GM19455 (cell line): ENCODE data around the gene DCLRE1B.

ENCODE experiments used
- ATAC-seq: cut with Tn5 transposase; IDR thresholded peaks from one replicate; pipeline ENCODE4 v1.9.1; 2021; ENCODE audit not compliant: unreplicated experiment

Gene DCLRE1B

DNA sequence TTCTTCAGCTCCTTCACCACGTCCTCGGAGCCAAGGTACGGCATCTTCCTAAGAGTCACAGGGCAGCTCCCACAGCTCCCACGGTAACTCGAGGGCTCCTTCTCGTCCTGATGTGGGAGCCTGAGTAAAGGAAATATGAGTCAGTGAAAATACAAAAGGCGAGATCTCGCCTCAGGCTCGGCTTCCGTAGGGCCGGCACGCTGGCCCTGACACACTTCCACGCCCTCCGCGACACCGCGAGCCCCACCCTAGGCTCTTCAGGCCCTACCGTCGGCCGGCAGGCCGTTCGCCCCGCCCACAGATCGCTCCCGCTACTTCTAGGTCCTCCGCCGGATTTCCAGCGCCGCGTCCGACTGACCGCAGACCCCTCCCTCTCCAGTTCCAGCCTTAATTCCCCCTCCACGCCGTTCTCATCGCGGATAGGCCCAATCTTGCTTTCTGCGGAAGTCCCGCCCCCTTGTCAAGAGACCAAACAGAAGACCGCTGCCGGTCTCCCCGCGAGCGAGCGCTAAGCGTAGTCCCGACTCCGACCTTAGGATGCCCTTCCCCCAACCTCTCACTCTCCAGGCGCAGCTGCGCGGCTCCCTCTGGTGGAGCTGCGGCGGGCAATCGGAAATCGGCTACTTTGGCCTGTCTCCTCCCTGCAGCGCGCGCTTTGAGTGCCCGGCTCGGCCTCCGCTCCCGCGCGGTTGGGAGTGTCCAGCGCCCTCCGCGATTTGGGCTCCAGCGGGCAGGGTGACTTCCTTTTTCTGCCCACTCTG, at the start of gene DCLRE1B, which contains the start of gene AP4B1:
Gene DCLRE1B, plus strand, starts transcription at position 653 of the 761 bp plus-strand sequence. CDS start 261 bp downstream, outside the sequence.
Gene AP4B1, minus strand, starts transcription at position 126 of the 761 bp plus-strand sequence. Its CDS starts 82 bp downstream, at position 44.
- ATAC-seq, result peak; percentile 92

DNA sequence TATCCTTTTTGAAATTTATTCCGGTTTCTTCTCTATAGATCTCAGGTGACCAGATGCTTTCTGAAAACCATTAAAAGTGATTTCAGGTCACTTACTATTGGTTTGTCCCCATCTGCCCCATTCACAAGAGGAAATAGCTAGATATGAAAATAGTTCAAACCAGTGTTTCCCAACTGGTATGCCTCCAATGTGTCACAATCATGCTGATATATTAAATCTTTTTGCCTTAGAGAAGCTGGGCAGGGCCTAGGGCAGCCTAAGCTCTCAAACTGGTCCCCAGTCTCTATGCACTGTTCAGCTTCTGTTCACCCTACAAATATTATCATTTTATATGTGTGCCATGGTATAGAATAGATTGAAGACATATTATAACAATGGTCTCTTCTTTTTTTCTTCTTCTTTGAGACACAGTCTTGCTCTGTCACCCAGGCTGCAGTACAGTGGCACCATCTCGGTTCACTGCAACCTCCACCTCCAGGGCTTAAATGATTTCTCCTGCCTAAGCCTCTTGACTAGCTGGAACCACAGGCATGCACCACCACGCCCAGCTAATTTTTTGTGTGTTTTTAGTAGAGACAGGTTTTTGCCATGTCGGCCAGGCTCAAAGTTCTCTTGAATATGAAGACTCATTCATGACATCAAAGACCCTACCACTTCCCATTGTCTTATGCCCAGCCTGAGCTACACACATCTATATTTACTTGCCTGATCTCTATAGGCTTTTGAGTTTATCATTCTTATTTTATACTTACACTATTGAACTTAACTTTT, 49.3 kb upstream of the DCLRE1B start:
- no peak for ATAC-seq

DNA sequence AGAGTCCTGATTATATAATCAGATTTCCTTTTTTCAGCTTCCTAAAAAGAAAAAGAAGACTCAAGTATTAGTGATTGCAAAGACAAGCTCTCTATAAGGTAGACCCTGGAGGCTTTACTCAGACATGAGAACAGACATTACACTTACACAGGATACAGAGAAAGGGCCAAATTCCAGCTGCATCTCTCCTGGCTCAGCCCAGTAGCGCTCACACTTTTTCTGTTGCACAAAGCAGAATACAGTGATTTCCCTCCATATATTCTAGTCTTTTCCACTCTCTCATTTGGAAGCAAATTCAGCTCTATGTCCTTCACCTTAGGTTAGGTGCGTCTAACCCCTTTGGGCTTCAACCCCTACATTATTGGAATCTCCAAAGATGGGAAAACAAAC, 48.7 kb upstream of the DCLRE1B start:
- no peak for ATAC-seq

DNA sequence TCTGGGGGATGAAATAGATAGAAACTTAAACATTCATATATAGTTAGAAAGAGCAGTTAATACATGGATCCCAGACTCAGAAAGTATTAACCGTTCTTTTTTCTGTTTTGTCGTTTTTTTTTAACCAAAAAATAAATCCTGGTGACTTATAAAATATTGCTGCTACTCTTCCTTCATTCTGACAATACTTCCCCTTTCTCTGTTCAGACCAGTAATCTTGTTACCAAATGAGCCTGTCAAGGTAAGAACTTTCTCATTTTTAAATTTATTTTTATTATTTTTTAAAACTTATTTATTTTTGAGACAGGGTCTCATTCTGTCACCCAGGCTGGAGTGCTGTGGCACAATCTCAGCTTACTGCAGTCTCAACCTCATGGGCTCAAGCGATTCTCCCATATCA, 47.4 kb upstream of the DCLRE1B start:
- no peak for ATAC-seq

DNA sequence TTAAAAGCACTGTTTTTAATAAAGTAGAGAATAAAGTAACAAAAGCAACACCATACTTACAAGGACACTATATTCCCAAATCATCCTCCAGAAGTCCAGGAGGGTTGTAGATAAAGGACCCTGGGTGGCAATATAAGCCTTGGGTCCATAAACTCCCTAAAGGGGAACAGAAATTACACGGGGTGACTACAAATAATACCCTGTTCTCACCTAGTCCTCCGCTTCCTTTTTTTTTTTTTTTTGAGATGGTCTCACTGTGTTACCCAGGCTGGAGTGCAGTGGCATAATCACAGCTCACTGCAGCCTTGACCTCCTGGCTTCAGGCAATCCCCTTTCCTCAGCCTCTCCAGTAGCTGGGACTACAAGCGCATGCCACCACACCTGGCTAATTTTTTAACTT, 46.7 kb upstream of the DCLRE1B start:
- peak; percentile 37 for ATAC-seq

DNA sequence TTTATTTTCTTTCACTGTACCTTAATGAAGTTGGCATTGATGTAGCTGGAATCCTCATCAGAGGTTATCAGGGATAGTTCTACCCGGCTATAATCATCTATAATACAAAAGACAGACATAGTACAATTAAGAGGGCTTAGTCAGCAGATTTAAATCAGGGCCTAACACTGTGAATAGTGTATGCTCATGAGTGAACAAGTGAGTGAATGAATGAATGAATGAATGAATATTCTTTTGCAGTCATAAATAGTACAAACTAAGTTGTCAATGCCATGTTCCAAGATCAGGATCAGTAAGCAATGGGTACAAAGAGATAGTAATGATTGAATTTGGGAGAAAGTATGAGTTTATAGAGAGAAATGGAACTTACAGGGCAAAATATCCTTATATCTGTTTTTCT, 46.1 kb upstream of the DCLRE1B start:
- ATAC-seq, result no peak

DNA sequence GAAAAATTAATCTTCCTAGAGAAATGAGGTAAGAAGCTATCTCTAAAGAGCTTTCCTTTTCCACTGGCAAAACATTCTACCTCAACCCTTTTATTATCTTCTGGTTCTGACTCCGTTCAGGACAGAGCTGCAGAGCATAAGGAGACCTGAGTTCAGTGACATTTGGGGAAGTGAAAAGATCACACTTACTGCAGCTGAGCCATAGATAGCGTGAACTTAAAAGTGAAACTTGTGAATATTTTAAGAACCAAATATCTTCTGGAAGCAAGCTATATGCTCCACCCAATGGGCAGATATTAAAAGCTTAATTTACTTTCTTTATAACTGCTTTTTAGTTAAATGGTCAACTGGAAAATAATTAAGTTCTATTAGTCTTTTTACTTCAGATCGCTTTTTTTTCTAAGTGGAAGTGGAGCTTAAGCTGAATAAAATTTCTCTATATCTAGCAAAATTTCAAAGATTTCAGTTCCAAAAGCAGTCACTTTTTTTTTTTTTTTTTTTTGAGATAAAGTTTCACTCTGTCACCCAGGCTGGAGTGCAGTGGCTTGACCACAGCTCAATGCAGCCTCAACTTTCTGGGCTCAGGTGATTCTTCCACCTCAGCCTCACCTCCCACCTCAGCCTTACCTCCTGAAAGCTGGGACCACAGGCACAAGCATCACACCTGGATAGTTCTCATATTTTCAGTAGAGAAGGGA, 45.5 kb upstream of the DCLRE1B start:
- peak; percentile 85 for ATAC-seq

DNA sequence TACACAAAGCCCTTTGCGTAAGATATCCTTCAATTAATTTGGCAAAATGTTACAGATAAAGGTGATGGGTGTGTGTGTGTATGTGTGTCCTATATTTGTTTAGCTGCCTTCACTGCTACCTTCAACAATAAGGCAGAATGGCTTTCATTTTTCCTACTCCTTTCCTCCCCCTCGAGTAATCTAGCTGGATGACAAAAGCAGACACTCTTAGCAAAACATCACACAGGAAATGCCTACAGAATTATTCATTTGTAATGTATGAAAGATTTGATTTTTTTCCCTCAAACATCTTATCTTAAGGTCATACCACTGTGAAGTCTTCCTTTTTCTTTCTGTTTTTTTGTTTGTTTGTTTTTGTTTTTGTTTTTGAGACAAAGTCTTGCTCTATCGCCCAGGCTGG, 44.2 kb upstream of the DCLRE1B start:
- ATAC-seq, result no peak

DNA sequence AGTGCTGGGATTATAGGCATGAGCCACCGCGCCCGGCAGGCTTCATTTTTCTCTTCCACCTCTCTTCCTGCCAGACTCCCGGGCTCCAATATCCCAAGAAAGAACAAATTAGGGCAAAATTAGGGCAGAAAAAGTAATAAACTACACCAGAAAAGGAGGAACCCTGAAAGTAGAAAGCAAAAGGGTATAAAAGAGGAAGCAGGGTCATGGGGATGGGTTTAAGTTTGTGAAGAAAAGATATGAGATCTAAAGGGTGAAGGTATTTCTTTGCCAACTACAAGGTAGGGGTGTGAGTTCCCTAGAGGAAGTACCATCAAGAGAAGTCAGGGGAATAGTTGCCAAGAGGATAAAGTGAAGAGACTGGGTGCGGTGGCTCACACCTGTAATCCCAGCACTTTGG, 43.5 kb upstream of the DCLRE1B start:
- no peak for ATAC-seq

DNA sequence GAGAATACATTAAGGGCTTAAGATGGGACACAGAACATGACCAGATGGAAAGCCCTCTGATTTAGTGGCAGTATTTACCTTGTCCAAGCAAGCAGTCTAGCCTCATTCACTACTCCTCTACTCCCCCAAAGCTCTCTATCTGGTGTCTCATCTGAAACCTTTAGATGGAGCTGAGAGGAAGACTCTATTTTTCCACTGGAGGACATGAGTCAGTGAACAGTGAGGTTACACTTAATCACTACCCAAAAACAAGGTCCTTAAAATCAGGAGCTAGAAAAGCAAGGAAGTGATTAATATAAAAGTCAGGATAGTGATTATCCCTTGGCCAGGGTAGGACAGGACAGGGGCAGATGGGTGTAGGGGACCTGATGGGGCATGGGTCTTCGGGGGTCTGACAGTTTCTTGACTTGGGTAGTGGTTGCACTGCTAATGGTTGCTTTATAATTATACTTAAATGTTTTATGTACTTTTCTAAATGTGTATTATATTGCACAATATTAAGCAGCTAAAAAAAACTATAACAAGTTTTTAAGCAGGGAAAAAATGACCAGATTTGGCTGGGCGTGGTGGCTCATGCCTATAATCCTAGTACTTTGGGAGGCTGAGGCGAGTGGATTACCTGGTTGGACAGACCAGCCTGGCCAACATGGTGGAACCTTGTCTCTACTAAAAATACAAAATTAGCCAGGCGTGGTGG, 36.6 kb upstream of the DCLRE1B start:
- ATAC-seq, result no peak

DNA sequence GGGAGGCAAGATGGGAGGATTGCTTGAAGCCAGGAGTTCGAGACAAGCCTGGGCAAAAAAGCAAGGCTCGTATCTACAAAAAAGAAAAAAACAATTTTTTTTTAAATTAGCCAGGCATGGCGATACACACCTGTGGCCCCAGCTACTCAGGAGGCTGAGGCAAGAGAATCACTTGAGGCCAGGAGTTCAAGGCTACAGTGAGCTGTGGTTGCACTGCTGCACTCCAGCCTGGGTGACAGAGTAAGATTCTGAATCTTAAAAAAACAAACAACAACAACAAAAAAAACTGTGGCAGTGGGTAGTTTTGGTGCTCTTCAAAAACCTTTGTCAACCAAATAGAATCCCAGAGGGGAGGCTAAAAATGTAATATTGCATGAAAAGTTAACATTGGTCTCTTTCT, 34.3 kb upstream of the DCLRE1B start:
- ATAC-seq, result no peak

DNA sequence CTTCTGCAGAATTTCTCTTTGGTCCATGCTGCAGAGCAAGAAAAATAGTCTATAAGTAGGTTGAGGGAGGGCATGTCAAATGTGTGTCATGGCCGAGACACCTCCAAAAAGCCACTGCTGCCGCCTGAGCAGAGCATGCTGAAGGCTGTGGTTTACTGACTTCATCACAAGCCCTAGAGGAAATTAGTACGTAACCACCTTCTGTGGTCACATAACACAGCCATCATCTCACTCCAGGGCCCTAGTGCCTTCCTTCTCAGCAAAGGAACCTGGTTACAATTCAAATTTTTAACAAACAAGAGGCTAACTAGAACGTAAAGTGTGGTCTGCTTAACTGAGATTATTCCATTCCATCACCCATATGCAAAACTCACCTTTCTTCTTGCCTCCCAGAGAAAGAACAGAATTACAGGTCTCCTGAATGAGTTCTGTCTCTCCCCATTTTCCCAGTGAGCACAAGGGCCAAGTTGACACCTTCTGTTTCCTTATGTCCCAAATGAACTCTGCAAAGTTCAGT, 33.5 kb upstream of the DCLRE1B start, which contains the start of gene PTPN22:
Gene PTPN22, minus strand, starts transcription at position 116 of the 517 bp plus-strand sequence.
- peak; percentile 95 for ATAC-seq

DNA sequence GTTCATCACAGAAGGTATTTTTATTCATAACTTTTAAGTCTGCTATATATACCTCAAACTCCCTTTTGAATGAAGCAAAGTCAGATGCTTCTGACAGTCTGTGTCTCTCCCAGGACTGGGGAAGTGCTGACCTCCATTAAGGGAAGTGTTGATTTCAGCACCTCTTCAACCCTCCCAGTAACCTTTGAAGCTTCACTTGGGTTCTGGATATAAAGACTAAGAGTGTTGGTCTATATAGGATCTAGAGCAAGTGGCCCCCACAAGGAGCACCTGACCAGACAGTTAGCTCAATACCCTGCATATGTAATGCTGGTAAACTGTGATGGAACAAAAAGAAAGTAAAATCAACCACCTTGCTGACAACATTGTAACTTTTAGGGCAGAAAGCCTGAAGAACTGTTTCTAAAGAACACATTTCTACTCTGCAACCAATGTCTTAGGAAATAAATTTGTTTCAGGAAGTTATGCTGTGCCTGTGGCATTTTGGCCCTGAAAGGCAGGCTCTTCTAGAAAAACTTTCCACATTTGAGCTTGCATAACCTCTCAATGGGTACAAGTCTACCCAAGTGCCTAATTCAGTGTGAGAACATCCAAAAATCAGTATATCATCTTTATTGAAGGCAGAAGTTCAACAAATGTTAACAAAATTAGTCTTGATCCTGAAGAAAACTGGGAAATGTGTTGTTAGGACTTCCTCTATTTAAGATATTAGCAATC, 32.7 kb upstream of the DCLRE1B start:
- peak; percentile 10 for ATAC-seq

DNA sequence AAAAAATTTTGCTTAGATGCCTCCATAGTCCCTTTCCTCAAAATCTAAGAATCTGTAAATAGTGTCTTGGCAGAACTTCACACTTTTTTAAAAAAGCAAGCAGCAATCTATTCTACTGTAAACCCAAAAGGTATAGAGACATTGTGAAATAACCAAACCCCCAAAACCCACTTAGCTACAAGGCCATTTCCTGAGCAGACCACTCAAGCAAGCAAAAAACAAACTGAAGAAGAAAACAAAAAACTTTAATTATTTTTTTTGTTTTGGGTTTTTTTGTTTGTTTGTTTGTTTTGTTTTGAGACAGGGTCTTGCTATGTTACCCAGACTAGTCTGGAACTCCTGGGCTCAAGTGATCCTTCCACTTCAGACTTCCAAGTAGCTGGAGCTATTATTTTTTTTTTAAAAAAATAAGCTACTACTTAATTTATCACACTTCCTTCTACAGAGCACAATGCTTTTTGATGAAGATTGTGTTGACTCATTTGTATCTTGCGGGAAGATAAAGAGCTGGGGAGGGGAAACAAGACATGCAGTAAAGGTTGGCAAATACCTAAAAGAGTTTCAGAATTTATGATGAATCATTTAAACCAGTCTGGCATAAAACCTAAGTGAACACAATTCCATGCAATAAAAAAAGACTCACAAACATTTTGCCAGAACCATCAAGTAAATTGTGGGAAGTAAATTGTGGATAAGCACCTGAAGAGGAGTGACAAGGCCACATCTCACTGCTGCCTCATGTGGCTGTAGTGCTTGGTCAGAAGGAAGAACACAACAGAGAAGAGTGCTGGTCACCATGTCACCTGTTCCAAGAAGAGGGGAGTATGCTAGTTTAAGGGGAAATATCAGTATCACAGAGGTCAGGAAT, 30.9 kb upstream of the DCLRE1B start:
- ATAC-seq, result peak; percentile 39

DNA sequence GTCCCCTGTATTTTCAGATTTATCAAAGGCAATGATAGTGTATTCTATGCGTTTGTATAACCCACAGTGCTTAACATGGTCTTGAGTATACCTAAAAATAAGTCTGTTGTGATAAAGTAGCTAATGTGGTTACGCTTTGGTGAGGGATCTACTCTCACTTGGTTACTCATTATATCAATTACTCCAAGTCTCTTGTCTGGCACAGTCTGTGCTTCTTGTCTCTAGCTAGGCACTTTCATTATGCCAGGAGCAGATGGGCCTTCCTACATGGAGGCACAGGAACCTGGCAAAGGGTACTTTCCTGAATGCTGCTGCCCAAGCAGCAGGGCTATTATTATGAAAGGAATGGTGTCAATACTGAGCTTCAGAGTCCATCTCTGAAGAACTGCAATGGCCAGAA, 29.4 kb upstream of the DCLRE1B start:
- no peak for ATAC-seq

DNA sequence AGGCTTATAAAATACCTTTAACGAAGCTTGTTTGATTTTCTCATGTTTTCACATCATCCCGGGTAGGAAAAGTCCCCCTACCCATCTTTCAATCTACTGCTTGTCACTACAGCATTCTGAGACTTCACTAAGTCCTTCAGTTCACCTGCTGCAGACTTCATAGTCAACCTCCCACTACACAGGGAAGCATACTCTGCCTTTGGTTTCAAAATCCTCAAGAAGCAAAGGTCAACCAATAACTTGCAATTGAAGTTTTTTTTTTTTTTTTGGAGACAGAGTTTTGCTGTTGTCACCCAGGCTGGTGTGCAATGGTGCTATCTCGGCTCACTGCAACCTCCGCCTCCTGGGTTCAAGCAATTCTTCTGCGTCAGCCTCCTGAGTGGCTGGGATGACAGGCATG, 28.9 kb upstream of the DCLRE1B start:
- ATAC-seq, result no peak

DNA sequence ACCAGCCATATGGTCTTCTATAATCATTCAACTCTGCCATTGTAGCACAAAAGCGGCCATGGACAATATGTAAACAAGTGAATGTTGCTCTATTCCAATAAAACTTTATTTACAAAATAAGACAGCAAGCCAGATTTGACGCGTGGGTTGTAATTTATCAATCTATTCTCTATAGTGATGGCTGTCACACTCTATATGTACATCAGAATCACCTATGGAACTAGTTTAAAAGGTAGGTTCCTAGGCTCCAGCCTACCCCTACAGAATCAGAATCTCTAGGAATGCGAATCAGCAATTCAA, 25.4 kb upstream of the DCLRE1B start:
- no peak for ATAC-seq

DNA sequence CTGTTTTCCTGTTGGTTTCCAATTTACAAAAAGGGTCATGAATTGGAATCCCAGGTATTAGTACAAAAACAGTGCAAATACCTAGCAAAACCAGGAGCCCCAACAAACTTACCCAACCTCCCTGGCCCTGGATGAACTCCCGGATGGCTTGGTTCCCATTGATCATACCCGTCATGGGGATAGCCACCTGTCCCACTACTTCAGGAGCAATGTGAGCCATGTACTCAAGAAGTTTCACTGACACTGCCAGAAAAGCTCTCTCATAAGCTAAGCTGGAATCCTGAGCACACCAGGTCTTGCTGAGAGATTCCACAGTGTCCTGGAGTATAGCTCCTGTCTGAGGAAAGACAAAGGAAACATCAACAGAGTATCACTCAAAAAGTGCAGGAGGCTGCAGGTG, 23.5 kb upstream of the DCLRE1B start:
- no peak for ATAC-seq
